T1000 (cell line): Measurements from ENCODE around the gene CAV1.

Experiments used
- DNase-seq: peaks from one replicate; lab custom pipeline; 2025; ENCODE audit warnings: mixed read lengths; lab: John Stamatoyannopoulos, UW

Gene CAV1

GRCh38 chr7:116557066-116557585 lies 32.3 kb downstream of the CAV1 start:
- DNase-seq: no peak

GRCh38 chr7:116557901-116558300 lies 33.1 kb downstream of the CAV1 start:
- no peak for DNase-seq

- DNase-seq: no peak
These were observed 35.5 kb downstream of the CAV1 start for GRCh38 chr7:116560021-116560970.

GRCh38 chr7:116561697-116562483 lies 37.1 kb downstream of the CAV1 start:
- no peak for DNase-seq

GRCh38 chr7:116562529-116563121 lies 37.8 kb downstream of the CAV1 start:
- no peak for DNase-seq

GRCh38 chr7:116565981-116566380 lies 41.1 kb downstream of the CAV1 start:
- no peak for DNase-seq

- no peak for DNase-seq
These were observed 41.8 kb downstream of the CAV1 start for GRCh38 chr7:116566666-116567065.

GRCh38 chr7:116569737-116570136 lies 44.9 kb downstream of the CAV1 start:
- DNase-seq: no peak

- no peak for DNase-seq
These were observed 45.5 kb downstream of the CAV1 start for GRCh38 chr7:116570306-116570705.

GRCh38 chr7:116571037-116571436 lies 46.2 kb downstream of the CAV1 start:
- DNase-seq: no peak

- no peak for DNase-seq
These were observed 46.7 kb downstream of the CAV1 start for GRCh38 chr7:116571552-116571951.

- DNase-seq: no peak
These were observed 47.2 kb downstream of the CAV1 start for GRCh38 chr7:116572036-116572435.

- no peak for DNase-seq
These were observed 48.7 kb downstream of the CAV1 start for GRCh38 chr7:116573541-116573940.

GRCh38 chr7:116574025-116574822 lies 49.4 kb downstream of the CAV1 start:
- no peak for DNase-seq

- DNase-seq: no peak
These were observed 51.0 kb downstream of the CAV1 start for GRCh38 chr7:116575853-116576252.

- DNase-seq: peak; percentile 40
These were observed 51.8 kb downstream of the CAV1 start for GRCh38 chr7:116576350-116577319.

GRCh38 chr7:116577320-116577871 lies 52.6 kb downstream of the CAV1 start:
- DNase-seq: no peak

GRCh38 chr7:116578526-116578925 lies 53.7 kb downstream of the CAV1 start:
- DNase-seq: no peak

- DNase-seq: no peak
These were observed 54.5 kb downstream of the CAV1 start for GRCh38 chr7:116579322-116579721.

- DNase-seq: no peak
These were observed 55.0 kb downstream of the CAV1 start for GRCh38 chr7:116579835-116580234.
